DOHH2 (cell line): Measurements from ENCODE around the gene AANAT.
"Not testable (repeated sequence)": the region's sequence is repeated elsewhere in the genome, so short reads cannot be mapped to it uniquely, and the experiment has no call there.

Experiments used
- H3F3A ChIP-seq: fragments of 200-600 bp; sonication (generic), shearing (Covaris generic); 2 replicates; pipeline ENCODE4 v1.6.0; 2016; ENCODE audit warnings: antibody characterized with exemption, mild to moderate bottlenecking; ENCODE audit not compliant: control insufficient read depth, insufficient read depth
- H3K27ac ChIP-seq: fragments of 200-600 bp; sonication (generic); 2 replicates; pipeline ENCODE4 v1.5.1; 2014; ENCODE audit warnings: low read depth, mild to moderate bottlenecking, low read length, moderate library complexity
- H3K27me3 ChIP-seq: fragments of 200-600 bp; sonication (generic); 2 replicates; pipeline ENCODE4 v1.6.1; 2014; ENCODE audit warnings: mild to moderate bottlenecking, low read length, mixed read lengths; ENCODE audit not compliant: control insufficient read depth
- H3K36me3 ChIP-seq: fragments of 200-600 bp; sonication (generic); 2 replicates; pipeline ENCODE4 v1.6.1; 2014; ENCODE audit warnings: mild to moderate bottlenecking, low read length, moderate library complexity, mixed read lengths; ENCODE audit not compliant: control insufficient read depth
- H3K4me1 ChIP-seq: fragments of 200-600 bp; sonication (generic); 2 replicates; pipeline ENCODE4 v1.6.1; 2014; ENCODE audit warnings: mild to moderate bottlenecking, low read length, mixed read lengths; ENCODE audit not compliant: control insufficient read depth
- H3K4me2 ChIP-seq: fragments of 200-600 bp; sonication (generic); 2 replicates; pipeline ENCODE4 v1.6.0; 2014; ENCODE audit warnings: mild to moderate bottlenecking, low read length, moderate library complexity
- H3K4me3 ChIP-seq: fragments of 200-600 bp; sonication (generic); 2 replicates; pipeline ENCODE4 v1.5.1; 2014; ENCODE audit warnings: mild to moderate bottlenecking, low read length, mixed read lengths
- H3K79me2 ChIP-seq: fragments of 200-600 bp; sonication (generic); 2 replicates; pipeline ENCODE4 v1.6.1; 2014; ENCODE audit warnings: mild to moderate bottlenecking, low read length, mixed read lengths; ENCODE audit not compliant: control insufficient read depth
- H3K9me2 ChIP-seq: fragments of 200-600 bp; sonication (generic); replicated peaks from 2 replicates; pipeline ENCODE4 v1.6.1; 2014; ENCODE audit warnings: mild to moderate bottlenecking, low read length, mixed read lengths; ENCODE audit not compliant: control insufficient read depth
- H3K9me3 ChIP-seq: fragments of 200-600 bp; sonication (generic); 2 replicates; pipeline ENCODE4 v1.6.1; 2014; ENCODE audit warnings: antibody characterized with exemption, low read length, mixed read lengths; ENCODE audit not compliant: control insufficient read depth, insufficient read depth
- H4K20me1 ChIP-seq: fragments of 200-600 bp; sonication (generic); 2 replicates; pipeline ENCODE4 v1.6.0; 2014; ENCODE audit warnings: low read depth, mild to moderate bottlenecking, antibody characterized with exemption, low read length, moderate library complexity; ENCODE audit not compliant: control insufficient read depth, insufficient read depth
- CTCF ChIP-seq: fragments of 200-600 bp; sonication (generic); IDR thresholded peaks from one replicate; pipeline ENCODE4 v1.5.1; 2014; ENCODE audit warnings: antibody characterized with exemption, mild to moderate bottlenecking, low read depth, low read length; ENCODE audit not compliant: poor library complexity, severe bottlenecking
- EZH2phosphoT487 ChIP-seq: fragments of 200-600 bp; sonication (generic); IDR thresholded peaks from 2 replicates; pipeline ENCODE4 v1.6.1; 2017; ENCODE audit warnings: borderline replicate concordance, mild to moderate bottlenecking, antibody characterized with exemption, low read length, moderate library complexity, mixed read lengths

AANAT gene

DNA sequence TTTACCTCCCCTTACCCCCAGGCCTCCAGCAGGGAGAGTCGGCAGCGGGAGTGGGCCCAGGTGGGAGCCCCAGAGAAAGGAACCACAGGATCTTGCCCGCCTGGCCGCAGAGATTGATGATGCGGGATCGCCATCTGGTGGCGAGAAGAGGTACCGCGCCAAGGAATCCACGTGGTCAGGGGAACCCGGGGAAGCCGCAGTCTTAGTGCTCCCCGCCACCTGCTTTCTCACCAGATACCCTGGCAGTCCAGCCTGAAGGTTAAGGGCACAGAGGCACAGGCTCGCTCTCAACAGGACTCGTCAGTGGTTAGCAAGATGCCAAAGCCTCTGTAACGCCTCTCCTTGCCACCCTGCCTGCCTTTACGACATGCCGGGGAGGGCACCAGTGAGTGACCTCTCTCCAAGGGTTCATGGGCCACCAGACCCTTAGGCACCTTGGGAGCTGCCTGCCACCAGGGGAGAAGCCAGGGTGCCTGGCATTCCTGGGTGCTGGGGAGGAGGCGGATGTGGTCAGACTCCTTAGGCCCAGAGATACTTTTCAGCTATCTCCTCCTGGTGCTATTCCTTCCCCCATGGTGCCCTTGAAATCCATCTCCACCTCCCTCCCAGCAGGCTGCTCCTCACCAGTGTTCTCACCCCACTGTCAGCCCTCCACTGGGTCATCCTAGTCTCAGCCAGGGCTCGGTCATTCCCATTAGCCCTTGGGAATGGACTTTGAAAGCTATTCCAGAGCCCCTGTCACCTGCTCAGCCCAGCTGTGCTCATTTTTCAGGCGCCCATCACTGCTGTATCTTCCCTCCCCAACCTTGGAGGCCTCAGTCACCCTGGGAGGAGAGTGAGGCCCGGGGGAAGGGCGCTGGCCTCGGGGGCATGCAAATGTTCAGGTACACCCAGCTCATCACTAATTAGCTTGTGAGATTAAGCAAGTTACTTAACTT, 39.3 kb downstream of the AANAT start:
- Histone ChIP-seq H3K9me2 (no peaks in the 10 kb centered on the region), H3K27ac (no peak overlapping the region), H3K4me3 (peak overlapping the region; percentile 37), H3K79me2 (no peaks in the 10 kb centered on the region), H3K9me3 (no peaks in the 10 kb centered on the region), H4K20me1 (no peaks in the 10 kb centered on the region), H3K4me1 (peaks cover 32% of the 10 kb centered on the region), H3K27me3 (peaks cover 5% of the 10 kb centered on the region; the same call in 1 of the 2 replicates), H3F3A (peaks cover 3% of the 10 kb centered on the region; the same call in 1 of the 2 replicates), H3K36me3 (no peaks in the 10 kb centered on the region), H3K4me2 (peak overlapping the region; percentile 51)
- TF ChIP-seq EZH2phosphoT487 = no peak
- peak; percentile 90 for TF ChIP-seq CTCF

DNA sequence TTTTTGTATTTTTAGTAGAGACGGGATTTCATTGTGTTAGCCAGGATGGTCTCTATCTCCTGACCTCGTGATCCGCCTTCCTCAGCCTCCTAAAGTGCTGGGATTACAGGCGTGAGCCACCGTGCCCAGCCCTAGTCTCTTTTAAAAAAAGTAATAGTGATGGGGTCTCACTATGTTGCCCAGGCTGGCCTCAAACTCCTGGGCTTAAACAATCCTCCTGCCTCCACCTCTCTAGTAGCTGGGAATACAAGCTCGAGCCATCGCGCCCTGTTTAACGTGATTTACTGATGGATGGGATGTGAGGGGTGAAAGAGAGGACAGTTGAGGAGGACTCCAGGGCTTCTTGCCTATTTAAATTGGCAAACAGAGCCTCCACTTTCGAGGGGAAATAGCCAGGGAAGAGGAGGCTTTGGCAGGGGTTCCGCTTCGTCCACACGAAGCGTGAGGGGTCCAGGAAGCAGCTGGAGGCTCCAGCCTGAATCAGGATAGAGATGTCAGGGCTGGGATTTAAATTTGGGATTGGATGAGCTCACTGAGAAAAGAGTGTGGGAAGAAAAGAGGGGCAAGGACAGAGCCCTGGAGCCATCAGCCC, 41.2 kb downstream of the AANAT start:
- H3K9me2 ChIP-seq, H3K27me3 ChIP-seq, H3K27ac ChIP-seq, H3K4me2 ChIP-seq, H3F3A ChIP-seq, H4K20me1 ChIP-seq, H3K79me2 ChIP-seq, H3K4me3 ChIP-seq, H3K9me3 ChIP-seq, H3K36me3 ChIP-seq: not testable (repeated sequence)
- peaks cover 18% of the 10 kb centered on the region for H3K4me1 ChIP-seq

DNA sequence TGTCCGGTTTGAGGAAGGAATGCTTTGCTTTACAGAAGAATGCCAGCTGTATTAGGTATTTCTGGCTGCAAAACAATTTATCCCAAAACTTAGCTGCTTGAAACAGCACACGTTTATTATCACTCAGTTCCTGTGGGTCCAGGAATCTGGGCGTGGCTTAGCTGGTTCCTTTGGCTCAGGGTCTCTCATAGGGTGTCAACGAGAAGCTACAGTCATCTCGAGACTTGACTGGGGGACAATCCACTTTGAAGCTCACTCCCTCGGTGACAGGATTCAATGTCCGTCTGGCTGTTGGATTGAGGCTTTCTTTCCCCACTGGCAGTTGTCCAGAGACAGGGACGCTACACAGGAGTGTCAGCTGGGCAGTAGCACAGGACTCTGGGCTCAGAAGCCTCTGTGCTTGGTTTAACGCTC, 43.4 kb downstream of the AANAT start:
- H3K27ac ChIP-seq = no peak overlapping the region
- peaks cover 5% of the 10 kb centered on the region; the same call in 1 of the 2 replicates for H3K27me3 ChIP-seq
- no peaks in the 10 kb centered on the region for H3K9me3 ChIP-seq
- TF ChIP-seq EZH2phosphoT487 (no peak), CTCF (no peak)
- H3F3A ChIP-seq = no peaks in the 10 kb centered on the region
- no peaks in the 10 kb centered on the region for H3K79me2 ChIP-seq
- no peaks in the 10 kb centered on the region for H4K20me1 ChIP-seq
- H3K4me2 ChIP-seq = no peak overlapping the region
- no peaks in the 10 kb centered on the region for H3K9me2 ChIP-seq
- H3K4me1 ChIP-seq = peaks cover 23% of the 10 kb centered on the region
- H3K36me3 ChIP-seq = no peaks in the 10 kb centered on the region
- H3K4me3 ChIP-seq = no peak overlapping the region

DNA sequence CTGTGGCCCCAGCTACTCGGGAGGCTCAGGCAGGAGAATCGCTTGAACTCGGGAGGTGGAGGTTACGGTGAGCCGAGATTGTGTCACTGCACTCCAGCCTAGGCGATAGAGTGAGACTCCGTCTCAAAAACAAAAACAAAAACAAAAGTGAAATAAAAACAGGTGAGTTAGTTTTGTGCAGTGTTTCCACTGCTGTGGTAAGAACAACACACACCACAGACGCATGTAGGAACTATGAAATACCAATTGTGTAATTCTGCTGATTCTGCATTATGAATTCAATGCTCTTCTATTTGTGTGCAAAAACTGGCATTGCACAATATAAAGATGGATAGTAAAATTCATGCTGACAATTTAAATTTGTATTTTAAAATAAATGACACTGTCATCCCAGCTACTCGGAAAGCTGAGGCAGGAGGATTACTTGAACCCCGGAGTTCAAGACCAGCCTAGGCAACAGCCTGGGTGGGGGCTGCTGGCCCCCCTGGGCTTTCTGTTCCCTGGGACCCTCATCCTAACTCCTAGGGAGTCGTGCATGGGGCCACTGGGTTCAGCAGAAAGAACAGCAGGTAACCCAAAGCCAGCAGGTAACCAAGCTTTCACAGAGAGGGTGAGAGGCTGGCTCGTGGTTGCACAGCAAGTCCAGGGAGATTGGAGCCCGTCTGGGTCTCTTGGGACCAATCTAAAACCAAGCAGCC, 44.4 kb downstream of the AANAT start:
- H3K4me1 ChIP-seq = peaks cover 16% of the 10 kb centered on the region
- H3K9me2 ChIP-seq = no peaks in the 10 kb centered on the region
- no peak overlapping the region for H3K4me2 ChIP-seq
- no peaks in the 10 kb centered on the region for H4K20me1 ChIP-seq
- no peaks in the 10 kb centered on the region for H3F3A ChIP-seq
- no peaks in the 10 kb centered on the region for H3K9me3 ChIP-seq
- no peak overlapping the region for H3K4me3 ChIP-seq
- TF ChIP-seq EZH2phosphoT487 (no peak), CTCF (no peak)
- H3K79me2 ChIP-seq = no peaks in the 10 kb centered on the region
- no peak overlapping the region for H3K27ac ChIP-seq
- H3K36me3 ChIP-seq = no peaks in the 10 kb centered on the region
- H3K27me3 ChIP-seq = peaks cover 5% of the 10 kb centered on the region; the same call in 1 of the 2 replicates
